Parathyroid adenoma (tissue), 2 donors: ENCODE data around the gene THBS2.

Experiments used
- H2AFZ ChIP-seq: fragments of 300-600 bp; sonication (generic); one replicate; pipeline ENCODE4 v1.7.0; 2017; ENCODE audit warnings: antibody characterized with exemption, mild to moderate bottlenecking
- H3K27ac ChIP-seq: fragments of 300-600 bp; sonication (generic); one replicate; pipeline ENCODE4 v1.7.0; 2017
- H3K27me3 ChIP-seq: fragments of 300-600 bp; sonication (generic); one replicate; pipeline ENCODE4 v1.7.0; 2017; ENCODE audit warnings: low read length; ENCODE audit not compliant: control insufficient read depth, insufficient read depth
- H3K36me3 ChIP-seq: fragments of 300-600 bp; sonication (generic); one replicate; pipeline ENCODE4 v1.7.0; 2017; ENCODE audit warnings: low read length; ENCODE audit not compliant: control insufficient read depth, insufficient read depth
- H3K4me1 ChIP-seq: fragments of 300-600 bp; sonication (generic); one replicate; pipeline ENCODE4 v1.7.0; 2017; ENCODE audit warnings: control low read depth
- H3K4me2 ChIP-seq: fragments of 300-600 bp; sonication (generic); one replicate; pipeline ENCODE4 v1.7.0; 2017; ENCODE audit warnings: low read length
- H3K4me3 ChIP-seq: fragments of 300-600 bp; sonication (generic); one replicate; pipeline ENCODE4 v1.7.0; 2017; ENCODE audit warnings: low read depth, low read length
- H3K79me2 ChIP-seq: fragments of 300-600 bp; sonication (generic); one replicate; pipeline ENCODE4 v1.7.0; 2017; ENCODE audit warnings: control low read depth
- H3K9ac ChIP-seq: fragments of 300-600 bp; sonication (generic); one replicate; pipeline ENCODE4 v1.7.0; 2017; ENCODE audit warnings: mild to moderate bottlenecking
- H3K9me3 ChIP-seq: fragments of 300-600 bp; sonication (generic); one replicate; pipeline ENCODE4 v1.7.0; 2017; ENCODE audit warnings: low read length; ENCODE audit not compliant: control insufficient read depth
- TF ChIP-seq, protein P1 (sequence below): fragments of 300-600 bp; sonication (generic); IDR thresholded peaks from one replicate; pipeline ENCODE4 v1.7.0; 2017; ENCODE audit warnings: antibody characterized with exemption, mild to moderate bottlenecking
- donor health status: primary hyperparathyroidism.

Gene THBS2

DNA sequence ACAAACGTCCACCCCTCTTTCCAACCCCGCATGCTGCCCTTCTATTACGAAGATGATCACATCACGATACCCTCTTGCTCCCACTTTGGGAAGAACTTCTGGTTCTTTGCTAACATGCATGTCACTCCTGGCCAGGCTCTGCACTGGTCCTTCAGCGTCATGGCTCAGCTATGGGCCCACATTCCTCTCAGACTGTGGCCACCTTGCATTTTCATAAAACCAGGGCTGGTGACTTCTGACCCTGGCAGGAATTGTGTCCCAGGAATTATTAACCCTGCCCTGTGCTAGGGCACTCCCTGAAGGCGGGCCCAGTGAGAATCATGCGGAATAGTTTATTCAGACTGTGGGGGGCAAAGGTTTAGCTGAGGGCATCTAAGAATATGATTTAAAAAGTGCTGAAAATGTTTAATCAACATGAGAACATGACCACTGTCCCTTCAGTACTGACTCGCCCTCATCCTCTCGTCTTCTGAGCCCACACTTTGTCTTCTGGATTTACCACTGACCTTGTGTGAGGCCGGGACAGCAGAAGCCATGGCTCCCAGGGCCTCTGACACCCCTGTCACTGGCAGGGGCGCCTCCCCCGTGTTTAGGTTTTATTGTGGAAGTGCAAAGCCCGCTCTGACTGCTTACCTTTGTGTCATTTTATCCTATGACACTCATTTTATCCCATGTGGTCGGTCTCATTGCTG, 38.1 kb upstream of the THBS2 start:
- Histone ChIP-seq H3K79me2 (no peaks in the 10 kb centered on the region), H3K9me3 (no peaks in the 10 kb centered on the region), H3K4me3 (no peak overlapping the region), H3K4me2 (no peak overlapping the region), H3K4me1 (no peaks in the 10 kb centered on the region), H2AFZ (no peak overlapping the region), H3K36me3 (no peaks in the 10 kb centered on the region), H3K9ac (no peak overlapping the region), H3K27me3 (no peaks in the 10 kb centered on the region), H3K27ac (no peak overlapping the region)
- TF ChIP-seq, protein P1, sequence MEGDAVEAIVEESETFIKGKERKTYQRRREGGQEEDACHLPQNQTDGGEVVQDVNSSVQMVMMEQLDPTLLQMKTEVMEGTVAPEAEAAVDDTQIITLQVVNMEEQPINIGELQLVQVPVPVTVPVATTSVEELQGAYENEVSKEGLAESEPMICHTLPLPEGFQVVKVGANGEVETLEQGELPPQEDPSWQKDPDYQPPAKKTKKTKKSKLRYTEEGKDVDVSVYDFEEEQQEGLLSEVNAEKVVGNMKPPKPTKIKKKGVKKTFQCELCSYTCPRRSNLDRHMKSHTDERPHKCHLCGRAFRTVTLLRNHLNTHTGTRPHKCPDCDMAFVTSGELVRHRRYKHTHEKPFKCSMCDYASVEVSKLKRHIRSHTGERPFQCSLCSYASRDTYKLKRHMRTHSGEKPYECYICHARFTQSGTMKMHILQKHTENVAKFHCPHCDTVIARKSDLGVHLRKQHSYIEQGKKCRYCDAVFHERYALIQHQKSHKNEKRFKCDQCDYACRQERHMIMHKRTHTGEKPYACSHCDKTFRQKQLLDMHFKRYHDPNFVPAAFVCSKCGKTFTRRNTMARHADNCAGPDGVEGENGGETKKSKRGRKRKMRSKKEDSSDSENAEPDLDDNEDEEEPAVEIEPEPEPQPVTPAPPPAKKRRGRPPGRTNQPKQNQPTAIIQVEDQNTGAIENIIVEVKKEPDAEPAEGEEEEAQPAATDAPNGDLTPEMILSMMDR = no peak

GRCh38 chr6:169291148-169291547, 37.5 kb upstream of the THBS2 start:
- TF ChIP-seq, protein P1 = no peak
- no peaks in the 10 kb centered on the region for H3K79me2 ChIP-seq
- H3K4me2 ChIP-seq = no peak overlapping the region
- no peaks in the 10 kb centered on the region for H3K4me1 ChIP-seq
- no peaks in the 10 kb centered on the region for H3K27me3 ChIP-seq
- H3K9ac ChIP-seq = no peak overlapping the region
- no peak overlapping the region for H3K27ac ChIP-seq
- H3K4me3 ChIP-seq = no peak overlapping the region
- H3K9me3 ChIP-seq = no peaks in the 10 kb centered on the region
- no peak overlapping the region for H2AFZ ChIP-seq
- H3K36me3 ChIP-seq = no peaks in the 10 kb centered on the region

DNA sequence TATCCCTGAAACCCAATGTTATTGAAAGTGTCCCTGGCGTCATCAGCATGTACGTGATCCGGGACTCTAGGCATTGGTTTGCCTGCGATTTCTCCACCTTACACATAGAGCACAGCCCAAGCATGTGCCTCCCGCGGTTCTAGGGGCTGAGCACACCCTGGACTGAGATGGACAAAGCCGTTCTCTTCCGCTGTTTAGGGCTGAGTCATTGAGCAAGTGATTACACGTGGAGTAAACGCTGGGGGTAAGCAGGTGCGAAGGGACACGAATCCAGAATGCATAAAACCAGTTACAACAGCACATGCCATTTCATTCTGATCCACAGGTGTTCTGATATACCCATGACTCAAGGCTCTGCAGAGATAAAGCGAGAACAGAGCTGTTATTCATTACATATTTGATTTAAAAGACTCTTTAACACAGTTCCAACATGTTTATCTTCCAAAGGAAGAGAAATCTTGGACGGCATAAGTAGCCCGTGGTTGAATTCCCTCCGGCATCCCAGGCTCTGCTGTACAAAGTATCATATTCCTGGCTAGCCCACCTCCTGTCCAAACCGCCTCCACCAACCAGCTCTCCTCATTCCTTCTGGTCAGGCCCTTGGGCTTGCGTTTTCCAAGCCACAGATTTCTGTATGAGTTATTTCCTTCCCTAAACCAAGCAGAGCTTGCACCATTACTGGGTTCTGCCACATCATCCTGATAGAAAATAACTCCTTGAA, 36.1 kb upstream of the THBS2 start:
- TF ChIP-seq, protein P1 = no peak
- no peaks in the 10 kb centered on the region for H3K9me3 ChIP-seq
- no peaks in the 10 kb centered on the region for H3K36me3 ChIP-seq
- no peak overlapping the region for H3K4me2 ChIP-seq
- H3K27me3 ChIP-seq = no peaks in the 10 kb centered on the region
- no peaks in the 10 kb centered on the region for H3K79me2 ChIP-seq
- H3K4me1 ChIP-seq = no peaks in the 10 kb centered on the region
- no peak overlapping the region for H3K4me3 ChIP-seq
- H3K27ac ChIP-seq = no peak overlapping the region
- H3K9ac ChIP-seq = no peak overlapping the region
- H2AFZ ChIP-seq = no peak overlapping the region

GRCh38 chr6:169289257-169289618, 35.6 kb upstream of the THBS2 start:
- Histone ChIP-seq H3K9me3 (no peaks in the 10 kb centered on the region), H3K4me2 (no peak overlapping the region), H3K27me3 (no peaks in the 10 kb centered on the region), H3K79me2 (no peaks in the 10 kb centered on the region), H3K27ac (no peak overlapping the region), H3K4me3 (no peak overlapping the region), H3K4me1 (no peaks in the 10 kb centered on the region), H3K36me3 (no peaks in the 10 kb centered on the region), H2AFZ (no peak overlapping the region), H3K9ac (no peak overlapping the region)
- TF ChIP-seq, protein P1 = no peak
